Measurements from ENCODE around the gene CLUH. TPM values are rescaled to one million over a fixed set of nuclear protein-coding genes. Genes with fewer than 3 reads are reported as not detected.

The CLUH gene
- total and polyA plus RNA-seq, 2 donors (not counting 1 experiment from before 2014, with no cell fraction given), result 53.1 to 64.6 TPM

DNA sequence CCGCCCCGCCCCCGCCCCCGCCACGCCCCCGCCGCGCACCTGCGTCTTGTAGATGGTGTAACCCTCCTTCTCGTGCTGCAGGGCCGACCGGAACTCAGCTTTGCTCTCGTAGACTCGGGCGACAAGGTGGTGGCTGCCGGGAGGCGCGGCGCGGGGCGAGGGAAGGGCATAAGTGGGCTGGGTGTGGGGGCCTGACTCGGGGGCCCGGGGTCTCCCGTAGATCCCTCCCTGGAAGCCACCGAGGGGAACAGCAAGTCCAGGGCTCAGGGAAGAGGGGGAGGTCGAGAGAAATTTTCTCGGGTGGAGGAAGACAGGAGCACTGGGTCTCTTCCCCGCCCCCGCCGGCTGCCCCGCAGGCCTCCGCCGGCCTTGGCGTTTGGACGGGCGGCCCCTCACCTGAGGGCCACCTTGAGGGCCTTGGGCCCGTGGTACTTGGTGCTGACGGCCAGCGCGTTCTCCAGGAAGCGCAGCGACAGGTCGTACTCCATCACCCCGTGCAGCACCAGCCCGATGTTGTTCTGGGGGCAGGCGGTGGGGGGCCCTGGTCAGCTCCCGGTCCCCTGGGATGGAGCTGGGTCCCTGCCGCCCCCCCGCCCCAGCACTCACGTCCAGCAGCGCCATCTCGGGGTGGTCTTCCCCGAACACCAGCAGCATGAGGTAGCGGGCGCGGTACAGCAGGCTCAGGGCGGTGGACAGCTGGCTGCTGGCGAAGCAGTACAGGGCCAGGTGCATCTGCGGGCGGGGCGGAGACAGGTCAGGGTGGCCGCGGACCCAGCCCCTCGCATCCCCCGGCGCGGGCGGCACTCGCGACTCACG is 19.4 kb downstream of the CLUH start:
- DNase-seq (no peak), ATAC-seq (ENCODE audit: low read depth) (no peak)
- H3K9me3 Mint-ChIP-seq (ENCODE audit: insufficient read depth), result no peaks in the 10 kb centered on the region
- no peak overlapping the region for H3K27ac Mint-ChIP-seq
- Histone ChIP-seq H3K27me3 (replicated peaks in 1 of 4; ENCODE audit: control extremely low read depth in 1 of 4, control insufficient read depth in 3 of 4, insufficient read depth in 4 of 4, low read length in 3 of 4) (no peaks in the 10 kb centered on the region), H3K9ac (ENCODE audit: low read length) (no peak overlapping the region), H3K36me3 (replicated peaks in 1 of 2; ENCODE audit: control extremely low read depth in 1 of 2, control insufficient read depth in 1 of 2, extremely low read depth in 1 of 2, insufficient read depth in 2 of 2, low read length in 1 of 2) (peaks cover 0 to 44% of the 10 kb centered on the region in 2 experiments), H4K20me1 (ENCODE audit: control insufficient read depth, insufficient read depth, low read length, poor library complexity, severe bottlenecking) (no peaks in the 10 kb centered on the region), H3K4me1 (ENCODE audit: control insufficient read depth in 2 of 2, insufficient read depth in 2 of 2, low read length in 2 of 2) (peaks cover 0 to 7% of the 10 kb centered on the region in 2 donors), H3K4me2 (replicated peaks; ENCODE audit: low read depth, low read length, poor library complexity, severe bottlenecking) (no peak overlapping the region), H3K79me2 (ENCODE audit: control insufficient read depth, insufficient read depth, low read length) (no peaks in the 10 kb centered on the region), H3K4me3 (ENCODE audit: control extremely low read depth in 1 of 5, extremely low read depth in 1 of 5, insufficient read depth in 1 of 5, low read depth in 2 of 5, low read length in 4 of 5) (no peak overlapping the region), H2AFZ (ENCODE audit: insufficient read depth, low read depth, low read length, poor library complexity, severe bottlenecking) (no peak overlapping the region), H3K9me3 (ENCODE audit: control extremely low read depth in 1 of 3, control insufficient read depth in 2 of 3, insufficient read depth in 1 of 3, low read length in 2 of 3) (no peaks in the 10 kb centered on the region), H3K27ac (ENCODE audit: low read length in 2 of 2) (no peak overlapping the region)
- H3K4me1 Mint-ChIP-seq, result peaks cover 6% of the 10 kb centered on the region
- no peak overlapping the region for H3K4me3 Mint-ChIP-seq
- ChIA-PET CTCF (no interaction called here), POLR2A (no interaction called here)
- TF ChIP-seq EZH2 (IDR thresholded peaks at IDR 0.05; ENCODE audit: borderline replicate concordance, insufficient read depth, low read depth, low read length, poor library complexity, severe bottlenecking), result no peak
- TF ChIP-seq, protein P1, sequence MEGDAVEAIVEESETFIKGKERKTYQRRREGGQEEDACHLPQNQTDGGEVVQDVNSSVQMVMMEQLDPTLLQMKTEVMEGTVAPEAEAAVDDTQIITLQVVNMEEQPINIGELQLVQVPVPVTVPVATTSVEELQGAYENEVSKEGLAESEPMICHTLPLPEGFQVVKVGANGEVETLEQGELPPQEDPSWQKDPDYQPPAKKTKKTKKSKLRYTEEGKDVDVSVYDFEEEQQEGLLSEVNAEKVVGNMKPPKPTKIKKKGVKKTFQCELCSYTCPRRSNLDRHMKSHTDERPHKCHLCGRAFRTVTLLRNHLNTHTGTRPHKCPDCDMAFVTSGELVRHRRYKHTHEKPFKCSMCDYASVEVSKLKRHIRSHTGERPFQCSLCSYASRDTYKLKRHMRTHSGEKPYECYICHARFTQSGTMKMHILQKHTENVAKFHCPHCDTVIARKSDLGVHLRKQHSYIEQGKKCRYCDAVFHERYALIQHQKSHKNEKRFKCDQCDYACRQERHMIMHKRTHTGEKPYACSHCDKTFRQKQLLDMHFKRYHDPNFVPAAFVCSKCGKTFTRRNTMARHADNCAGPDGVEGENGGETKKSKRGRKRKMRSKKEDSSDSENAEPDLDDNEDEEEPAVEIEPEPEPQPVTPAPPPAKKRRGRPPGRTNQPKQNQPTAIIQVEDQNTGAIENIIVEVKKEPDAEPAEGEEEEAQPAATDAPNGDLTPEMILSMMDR (IDR thresholded peaks at IDR 0.05), result no peak
- 94% methylated on average over 64 of the region's 71 CpGs for WGBS (ENCODE audit: insufficient coverage)
- no peaks in the 10 kb centered on the region for H3K27me3 Mint-ChIP-seq
- intact Hi-C loops (cut with micrococcal nuclease), result no loop called here

DNA sequence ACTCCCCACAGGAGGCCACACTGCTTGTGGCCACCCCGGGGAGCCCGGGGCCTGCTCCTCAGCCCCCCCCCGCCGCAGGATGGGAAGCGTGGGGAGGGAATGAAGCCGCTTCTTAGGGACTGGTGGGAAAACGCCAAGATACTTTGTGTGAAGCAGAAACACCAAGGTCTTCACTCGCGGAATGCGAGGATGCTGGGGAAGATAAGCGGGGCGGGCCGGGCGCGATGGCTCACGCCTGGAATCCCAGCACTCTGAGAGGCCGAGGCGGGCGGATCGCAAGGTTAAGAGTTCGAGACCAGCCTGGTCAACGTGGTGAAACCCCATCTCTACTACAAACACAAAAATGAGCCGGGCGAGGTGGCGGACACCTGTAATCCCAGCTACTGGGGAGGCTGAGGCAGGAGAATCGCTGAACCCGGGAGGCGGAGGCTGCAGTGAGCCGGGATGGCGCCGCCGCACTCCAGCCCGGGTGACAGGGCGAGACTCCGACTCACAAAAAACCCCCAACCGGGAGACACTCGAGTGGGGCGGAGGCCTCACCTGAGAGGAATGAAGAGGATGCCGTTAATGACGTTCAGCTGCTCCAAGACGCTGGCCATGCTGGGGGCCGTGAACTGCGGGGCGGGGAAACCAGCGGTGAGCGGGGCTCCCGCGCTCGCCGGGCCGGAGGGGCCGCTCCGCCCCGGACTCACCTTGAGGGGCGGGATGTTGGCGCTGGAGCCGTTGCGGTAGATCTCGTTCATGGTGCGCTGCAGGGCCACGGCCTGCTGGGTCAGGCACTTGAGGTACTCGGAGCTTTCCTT is 20.3 kb downstream of the CLUH start:
- Histone ChIP-seq H3K4me2 (replicated peaks; ENCODE audit: low read depth, low read length, poor library complexity, severe bottlenecking) (no peak overlapping the region), H3K9ac (ENCODE audit: low read length) (no peak overlapping the region), H4K20me1 (ENCODE audit: control insufficient read depth, insufficient read depth, low read length, poor library complexity, severe bottlenecking) (no peaks in the 10 kb centered on the region), H3K79me2 (ENCODE audit: control insufficient read depth, insufficient read depth, low read length) (no peaks in the 10 kb centered on the region), H3K27me3 (replicated peaks in 1 of 4; ENCODE audit: control extremely low read depth in 1 of 4, control insufficient read depth in 3 of 4, insufficient read depth in 4 of 4, low read length in 3 of 4) (no peaks in the 10 kb centered on the region), H3K4me1 (ENCODE audit: control insufficient read depth in 2 of 2, insufficient read depth in 2 of 2, low read length in 2 of 2) (peaks cover 0 to 7% of the 10 kb centered on the region in 2 donors), H2AFZ (ENCODE audit: insufficient read depth, low read depth, low read length, poor library complexity, severe bottlenecking) (no peak overlapping the region), H3K4me3 (ENCODE audit: control extremely low read depth in 1 of 5, extremely low read depth in 1 of 5, insufficient read depth in 1 of 5, low read depth in 2 of 5, low read length in 4 of 5) (no peak overlapping the region), H3K9me3 (ENCODE audit: control extremely low read depth in 1 of 3, control insufficient read depth in 2 of 3, insufficient read depth in 1 of 3, low read length in 2 of 3) (no peaks in the 10 kb centered on the region), H3K27ac (ENCODE audit: low read length in 2 of 2) (no peak overlapping the region), H3K36me3 (replicated peaks in 1 of 2; ENCODE audit: control extremely low read depth in 1 of 2, control insufficient read depth in 1 of 2, extremely low read depth in 1 of 2, insufficient read depth in 2 of 2, low read length in 1 of 2) (peaks cover 0 to 38% of the 10 kb centered on the region in 2 experiments)
- CTCF ChIA-PET, result no interaction called here
- ATAC-seq (ENCODE audit: low read depth), result no peak
- POLR2A ChIA-PET, result no interaction called here
- DNase-seq, result no peak
- H3K27me3 Mint-ChIP-seq, result no peaks in the 10 kb centered on the region
- H3K4me3 Mint-ChIP-seq, result no peak overlapping the region
- 98% methylated on average over 54 of the region's 62 CpGs for WGBS (ENCODE audit: insufficient coverage)
- H3K27ac Mint-ChIP-seq, result no peak overlapping the region
- intact Hi-C loops (cut with micrococcal nuclease), result no loop called here
- TF ChIP-seq EZH2 (IDR thresholded peaks at IDR 0.05; ENCODE audit: borderline replicate concordance, insufficient read depth, low read depth, low read length, poor library complexity, severe bottlenecking), result no peak
- TF ChIP-seq, protein P1 (IDR thresholded peaks at IDR 0.05), result no peak
- H3K4me1 Mint-ChIP-seq, result peaks cover 6% of the 10 kb centered on the region
- no peaks in the 10 kb centered on the region for H3K9me3 Mint-ChIP-seq (ENCODE audit: insufficient read depth)

Data from B cell (primary cell).